ENCODE measurements around the gene IGSF6. TPM values are rescaled to one million over a fixed set of nuclear protein-coding genes. Genes with fewer than 3 reads are reported as not detected.

IGSF6 gene
- total and polyA plus RNA-seq, 2 experiments from 2014 or later = 0.13 TPM; not detected in 1

DNA sequence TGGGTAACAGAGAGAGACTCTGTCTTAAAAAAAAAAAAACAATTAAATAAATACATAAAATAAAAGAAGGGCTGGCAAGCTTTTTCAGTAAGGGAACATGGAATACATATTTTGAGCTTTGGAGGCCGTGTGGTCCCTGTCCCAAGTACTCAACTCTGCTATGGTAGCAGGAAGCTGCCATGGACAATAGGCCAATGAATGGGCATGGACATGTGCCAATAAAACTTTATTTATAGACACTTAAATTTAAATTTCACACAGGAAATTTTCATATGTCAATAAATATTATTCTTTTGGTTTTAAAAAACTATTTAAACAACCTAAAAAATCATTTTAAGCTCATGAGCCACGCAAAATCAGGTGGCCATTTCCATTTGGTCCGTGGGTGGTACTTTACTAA, 15.2 kb upstream of the IGSF6 start:
- Histone ChIP-seq H3K4me1 (ENCODE audit: low read depth) (no peaks in the 10 kb centered on the region), H3K27me3 (peaks cover 11% of the 10 kb centered on the region), H3K27ac (no peak overlapping the region), H3K4me3 (no peak overlapping the region), H3K9me3 (ENCODE audit: low read depth) (no peaks in the 10 kb centered on the region), H3K36me3 (no peaks in the 10 kb centered on the region)
- TF ChIP-seq, protein P1, sequence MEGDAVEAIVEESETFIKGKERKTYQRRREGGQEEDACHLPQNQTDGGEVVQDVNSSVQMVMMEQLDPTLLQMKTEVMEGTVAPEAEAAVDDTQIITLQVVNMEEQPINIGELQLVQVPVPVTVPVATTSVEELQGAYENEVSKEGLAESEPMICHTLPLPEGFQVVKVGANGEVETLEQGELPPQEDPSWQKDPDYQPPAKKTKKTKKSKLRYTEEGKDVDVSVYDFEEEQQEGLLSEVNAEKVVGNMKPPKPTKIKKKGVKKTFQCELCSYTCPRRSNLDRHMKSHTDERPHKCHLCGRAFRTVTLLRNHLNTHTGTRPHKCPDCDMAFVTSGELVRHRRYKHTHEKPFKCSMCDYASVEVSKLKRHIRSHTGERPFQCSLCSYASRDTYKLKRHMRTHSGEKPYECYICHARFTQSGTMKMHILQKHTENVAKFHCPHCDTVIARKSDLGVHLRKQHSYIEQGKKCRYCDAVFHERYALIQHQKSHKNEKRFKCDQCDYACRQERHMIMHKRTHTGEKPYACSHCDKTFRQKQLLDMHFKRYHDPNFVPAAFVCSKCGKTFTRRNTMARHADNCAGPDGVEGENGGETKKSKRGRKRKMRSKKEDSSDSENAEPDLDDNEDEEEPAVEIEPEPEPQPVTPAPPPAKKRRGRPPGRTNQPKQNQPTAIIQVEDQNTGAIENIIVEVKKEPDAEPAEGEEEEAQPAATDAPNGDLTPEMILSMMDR (IDR thresholded peaks at IDR 0.05; ENCODE audit: low read depth, low read length) = no peak
- no peak for DNase-seq (ENCODE audit: low read depth in 1 of 2, low spot score in 1 of 2)

DNA sequence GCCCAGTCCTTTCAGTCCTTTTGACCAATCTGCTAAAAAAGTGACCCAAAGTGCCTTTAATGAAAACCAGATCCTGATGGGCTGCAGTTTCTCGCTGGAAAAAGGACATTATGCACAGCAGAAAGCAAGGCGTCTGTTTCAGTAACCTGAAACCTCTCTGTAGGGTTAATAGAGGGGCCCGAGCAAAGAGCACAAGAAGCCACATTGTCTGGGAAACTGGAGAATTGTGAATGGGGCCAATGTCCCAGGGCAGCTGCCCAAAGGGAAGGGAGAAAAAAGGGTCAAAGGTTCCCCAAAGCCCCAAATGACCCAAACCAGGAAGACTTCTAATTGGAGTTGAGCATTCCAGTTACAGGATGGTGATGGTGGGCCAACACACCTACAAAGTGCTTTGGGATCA, 14.4 kb upstream of the IGSF6 start:
- no peak for DNase-seq (ENCODE audit: low read depth in 1 of 2, low spot score in 1 of 2)
- no peaks in the 10 kb centered on the region for H3K36me3 ChIP-seq
- H3K9me3 ChIP-seq (ENCODE audit: low read depth) = no peaks in the 10 kb centered on the region
- peaks cover 11% of the 10 kb centered on the region for H3K27me3 ChIP-seq
- H3K4me3 ChIP-seq = no peak overlapping the region
- no peak overlapping the region for H3K27ac ChIP-seq
- TF ChIP-seq, protein P1 (IDR thresholded peaks at IDR 0.05; ENCODE audit: low read depth, low read length) = no peak
- no peaks in the 10 kb centered on the region for H3K4me1 ChIP-seq (ENCODE audit: low read depth)

DNA sequence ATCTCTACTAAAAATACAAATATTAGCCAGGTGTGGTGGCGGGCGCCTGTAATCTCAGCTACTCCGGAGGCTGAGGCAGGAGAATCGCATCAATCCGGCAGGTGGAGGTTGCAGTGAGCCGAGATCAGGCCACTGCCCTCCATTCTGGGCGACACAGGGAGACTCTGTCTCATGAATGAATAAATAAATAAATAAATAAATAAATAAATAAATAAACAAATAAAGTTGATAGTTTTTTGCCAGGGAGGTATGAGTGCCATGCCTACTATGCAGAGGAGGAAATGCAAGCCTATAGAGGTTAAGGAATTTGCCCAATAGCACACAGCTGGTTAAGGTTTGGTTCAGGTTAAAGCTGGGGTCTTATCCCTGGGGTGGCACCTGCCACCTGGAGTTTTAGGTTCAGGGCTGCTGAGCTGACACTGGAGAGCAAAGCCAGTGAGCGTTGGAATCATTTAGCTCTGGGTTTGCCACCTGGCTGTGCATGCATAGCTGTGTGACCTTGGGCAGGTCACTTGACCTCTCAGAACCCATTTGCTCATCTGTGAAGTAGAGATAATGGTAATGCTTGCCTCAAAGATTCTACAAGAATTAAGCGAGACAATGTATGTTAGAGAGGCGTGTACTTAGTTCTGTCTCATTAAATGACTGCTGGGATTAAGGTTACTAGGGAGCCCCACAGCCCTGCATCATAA, 12.5 kb upstream of the IGSF6 start:
- TF ChIP-seq, protein P1 (IDR thresholded peaks at IDR 0.05; ENCODE audit: low read depth, low read length) = no peak
- no peak for DNase-seq (ENCODE audit: low read depth in 1 of 2, low spot score in 1 of 2)
- Histone ChIP-seq H3K27me3 (peaks cover 11% of the 10 kb centered on the region), H3K36me3 (no peaks in the 10 kb centered on the region), H3K27ac (no peak overlapping the region), H3K4me3 (no peak overlapping the region), H3K4me1 (ENCODE audit: low read depth) (no peaks in the 10 kb centered on the region), H3K9me3 (ENCODE audit: low read depth) (no peaks in the 10 kb centered on the region)

DNA sequence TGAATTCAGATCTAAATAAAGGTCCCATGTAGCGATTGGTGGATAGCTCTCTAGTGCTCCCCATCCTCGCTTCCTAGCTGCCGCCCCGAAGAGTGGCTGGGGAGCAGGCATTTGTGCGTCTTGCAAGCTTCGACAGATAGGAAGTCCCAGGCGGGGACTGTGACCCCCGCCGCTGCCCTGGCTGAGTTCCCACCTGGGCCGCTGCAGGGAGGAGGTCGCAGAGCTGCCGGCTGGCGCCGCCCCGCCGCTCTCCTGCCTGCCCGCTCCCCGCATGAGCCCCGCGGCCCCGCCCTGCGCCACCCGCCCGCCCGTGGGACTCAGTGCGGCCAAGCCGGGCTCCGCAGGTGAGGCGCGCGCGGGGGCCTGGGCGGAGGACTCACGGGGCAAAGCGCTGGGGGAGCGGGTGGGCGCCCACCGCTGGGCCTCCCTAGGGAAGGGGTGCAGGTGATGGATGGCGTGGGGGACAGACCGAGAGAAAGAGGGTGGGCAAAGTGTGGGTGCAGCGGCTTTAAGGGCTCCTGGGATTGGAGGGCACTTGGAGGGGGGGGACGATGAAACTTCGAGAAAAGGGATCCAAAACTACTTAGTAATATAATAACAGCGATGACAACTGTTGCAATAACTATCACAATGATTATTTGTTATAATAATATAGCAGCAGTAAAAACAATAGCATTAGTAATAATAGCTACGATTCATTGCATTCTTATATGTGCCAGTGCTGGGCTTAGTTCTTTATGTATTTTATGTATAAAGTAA, 11.7 kb upstream of the IGSF6 start, which contains the start of gene OTOA:
Gene OTOA, plus strand, starts transcription at position 80 of the 759 bp plus-strand sequence. CDS start 14,547 bp downstream, outside the sequence.
- H3K36me3 ChIP-seq = no peaks in the 10 kb centered on the region
- no peaks in the 10 kb centered on the region for H3K9me3 ChIP-seq (ENCODE audit: low read depth)
- TF ChIP-seq, protein P1 (IDR thresholded peaks at IDR 0.05; ENCODE audit: low read depth, low read length) = no peak
- H3K27ac ChIP-seq = no peak within 1 kb of the TSS
- peak; percentile 8 to 18 for DNase-seq (ENCODE audit: low read depth in 1 of 2, low spot score in 1 of 2)
- no peaks in the 10 kb centered on the region for H3K4me1 ChIP-seq (ENCODE audit: low read depth)
- no peak within 1 kb of the TSS for H3K4me3 ChIP-seq
- peaks cover 11% of the 10 kb centered on the region for H3K27me3 ChIP-seq

DNA sequence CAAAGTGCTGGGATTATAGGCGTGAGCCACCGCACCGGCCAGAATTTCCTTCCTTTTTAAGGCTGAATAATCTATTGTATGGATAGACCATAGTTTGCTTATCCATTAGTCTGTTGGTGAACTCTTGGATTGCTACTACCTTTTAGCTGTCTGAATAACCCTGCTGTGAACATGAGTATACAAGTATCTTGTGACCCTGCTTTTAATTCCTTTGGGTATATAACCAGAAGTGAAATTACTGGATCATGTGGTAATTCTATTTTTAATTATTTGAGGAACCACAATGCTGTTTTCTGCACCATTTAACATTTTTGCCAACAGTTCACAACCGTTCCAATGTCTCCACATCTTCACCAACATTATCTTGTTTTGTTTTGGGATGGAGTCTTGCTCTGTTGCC, 6.7 kb upstream of the IGSF6 start:
- Histone ChIP-seq H3K27ac (no peak overlapping the region), H3K36me3 (peaks cover 3% of the 10 kb centered on the region), H3K27me3 (peaks cover 6% of the 10 kb centered on the region), H3K9me3 (ENCODE audit: low read depth) (no peaks in the 10 kb centered on the region), H3K4me3 (no peak overlapping the region), H3K4me1 (ENCODE audit: low read depth) (no peaks in the 10 kb centered on the region)
- TF ChIP-seq, protein P1 (IDR thresholded peaks at IDR 0.05; ENCODE audit: low read depth, low read length) = no peak
- DNase-seq (ENCODE audit: low read depth in 1 of 2, low spot score in 1 of 2) = no peak
